ENCODE results near the gene TEN1. TPM values are rescaled to one million over a fixed set of nuclear protein-coding genes. Genes with fewer than 3 reads are reported as not detected.
A peak's percentile ranks its signal among the peaks of the same experiment; 100 is the strongest.

TEN1 gene
- total and polyA plus RNA-seq, 2 of the 13 experiments (the other 11 are each of a cell fraction or from before 2014, with no cell fraction given) = 18.0 to 21.3 TPM

DNA sequence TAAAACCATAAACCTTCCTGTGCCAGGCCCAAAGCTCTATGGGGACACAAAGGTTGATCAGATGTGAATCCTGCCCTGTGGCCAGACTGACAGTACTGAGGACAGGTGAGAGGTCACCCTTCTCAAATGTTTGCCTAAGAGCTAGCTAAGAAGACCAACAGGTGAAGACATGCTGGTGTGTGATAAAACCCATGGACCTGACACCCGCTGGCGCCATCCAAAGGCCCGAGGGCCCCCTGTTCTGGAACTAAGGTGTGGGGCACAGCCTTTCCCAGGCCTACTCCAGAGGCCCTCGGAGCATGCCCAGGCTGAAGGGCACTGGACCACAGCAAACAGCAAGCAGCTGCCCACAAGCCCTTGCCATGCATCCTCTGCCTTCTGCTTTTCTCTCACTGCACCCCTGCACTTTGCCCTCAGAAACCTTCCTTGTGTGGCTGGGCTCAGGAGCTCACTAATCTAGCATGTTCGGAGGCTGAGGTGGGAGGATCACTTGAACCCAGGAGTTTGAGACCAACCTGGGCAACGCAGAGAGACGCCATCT is 16.4 kb downstream of the TEN1 start (continued):
- TF ChIP-seq, protein P1, sequence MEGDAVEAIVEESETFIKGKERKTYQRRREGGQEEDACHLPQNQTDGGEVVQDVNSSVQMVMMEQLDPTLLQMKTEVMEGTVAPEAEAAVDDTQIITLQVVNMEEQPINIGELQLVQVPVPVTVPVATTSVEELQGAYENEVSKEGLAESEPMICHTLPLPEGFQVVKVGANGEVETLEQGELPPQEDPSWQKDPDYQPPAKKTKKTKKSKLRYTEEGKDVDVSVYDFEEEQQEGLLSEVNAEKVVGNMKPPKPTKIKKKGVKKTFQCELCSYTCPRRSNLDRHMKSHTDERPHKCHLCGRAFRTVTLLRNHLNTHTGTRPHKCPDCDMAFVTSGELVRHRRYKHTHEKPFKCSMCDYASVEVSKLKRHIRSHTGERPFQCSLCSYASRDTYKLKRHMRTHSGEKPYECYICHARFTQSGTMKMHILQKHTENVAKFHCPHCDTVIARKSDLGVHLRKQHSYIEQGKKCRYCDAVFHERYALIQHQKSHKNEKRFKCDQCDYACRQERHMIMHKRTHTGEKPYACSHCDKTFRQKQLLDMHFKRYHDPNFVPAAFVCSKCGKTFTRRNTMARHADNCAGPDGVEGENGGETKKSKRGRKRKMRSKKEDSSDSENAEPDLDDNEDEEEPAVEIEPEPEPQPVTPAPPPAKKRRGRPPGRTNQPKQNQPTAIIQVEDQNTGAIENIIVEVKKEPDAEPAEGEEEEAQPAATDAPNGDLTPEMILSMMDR (CRISPR knock-in tag; IDR thresholded peaks at IDR 0.05) = 0 out of 2 replicates have a peak, but pooled peaks have one; percentile 27
- TF ChIP-seq CBX5 (CRISPR knock-in tag; IDR thresholded peaks at IDR 0.05; ENCODE audit: borderline replicate concordance) = 0 out of 2 replicates have a peak, but pooled peaks have one; percentile 14
- TF ChIP-seq ZBTB42 (CRISPR knock-in tag; IDR thresholded peaks at IDR 0.05) = peak; percentile 59; the same call in 1 of the 2 replicates
- no peak for TF ChIP-seq THYN1 (CRISPR knock-in tag; IDR thresholded peaks at IDR 0.05; ENCODE audit: borderline replicate concordance, low read depth)
- TF ChIP-seq, protein P2, sequence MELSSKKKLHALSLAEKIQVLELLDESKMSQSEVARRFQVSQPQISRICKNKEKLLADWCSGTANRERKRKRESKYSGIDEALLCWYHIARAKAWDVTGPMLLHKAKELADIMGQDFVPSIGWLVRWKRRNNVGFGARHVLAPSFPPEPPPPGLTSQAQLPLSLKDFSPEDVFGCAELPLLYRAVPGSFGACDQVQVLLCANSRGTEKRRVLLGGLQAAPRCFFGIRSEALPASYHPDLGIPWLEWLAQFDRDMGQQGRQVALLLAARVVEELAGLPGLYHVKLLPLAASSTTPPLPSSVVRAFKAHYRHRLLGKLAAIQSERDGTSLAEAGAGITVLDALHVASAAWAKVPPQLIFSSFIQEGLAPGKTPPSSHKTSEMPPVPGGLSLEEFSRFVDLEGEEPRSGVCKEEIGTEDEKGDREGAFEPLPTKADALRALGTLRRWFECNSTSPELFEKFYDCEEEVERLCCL (CRISPR knock-in tag; IDR thresholded peaks at IDR 0.05; ENCODE audit: borderline replicate concordance) = no peak
- TF ChIP-seq GFI1 (CRISPR knock-in tag; IDR thresholded peaks at IDR 0.05; ENCODE audit: borderline replicate concordance) = no peak
- no peak; the same call in 1 of the 2 replicates for TF ChIP-seq NR2C2 (CRISPR knock-in tag; IDR thresholded peaks at IDR 0.05; ENCODE audit: borderline replicate concordance)
- TF ChIP-seq LCORL (IDR thresholded peaks at IDR 0.05) = no peak
- no peak for TF ChIP-seq LCORL (CRISPR knock-in tag; IDR thresholded peaks at IDR 0.05)
- no peak for TF ChIP-seq SOX6 (IDR thresholded peaks at IDR 0.05)
- TF ChIP-seq SOX6 (CRISPR knock-in tag; IDR thresholded peaks at IDR 0.05) = no peak
- no peak for TF ChIP-seq SOX13 (IDR thresholded peaks at IDR 0.05)
- TF ChIP-seq SOX13 (CRISPR knock-in tag; conservative IDR thresholded peaks at IDR 0.05 in 1 of 2, IDR thresholded peaks at IDR 0.05 in 1 of 2) = 0 out of 4 replicates have a peak, but pooled peaks of 1 of the 2 experiments have one; percentile 34
- TF ChIP-seq MEIS2 (CRISPR knock-in tag; IDR thresholded peaks at IDR 0.05) = no peak; the same call in 1 of the 2 replicates
- TF ChIP-seq, protein P3, sequence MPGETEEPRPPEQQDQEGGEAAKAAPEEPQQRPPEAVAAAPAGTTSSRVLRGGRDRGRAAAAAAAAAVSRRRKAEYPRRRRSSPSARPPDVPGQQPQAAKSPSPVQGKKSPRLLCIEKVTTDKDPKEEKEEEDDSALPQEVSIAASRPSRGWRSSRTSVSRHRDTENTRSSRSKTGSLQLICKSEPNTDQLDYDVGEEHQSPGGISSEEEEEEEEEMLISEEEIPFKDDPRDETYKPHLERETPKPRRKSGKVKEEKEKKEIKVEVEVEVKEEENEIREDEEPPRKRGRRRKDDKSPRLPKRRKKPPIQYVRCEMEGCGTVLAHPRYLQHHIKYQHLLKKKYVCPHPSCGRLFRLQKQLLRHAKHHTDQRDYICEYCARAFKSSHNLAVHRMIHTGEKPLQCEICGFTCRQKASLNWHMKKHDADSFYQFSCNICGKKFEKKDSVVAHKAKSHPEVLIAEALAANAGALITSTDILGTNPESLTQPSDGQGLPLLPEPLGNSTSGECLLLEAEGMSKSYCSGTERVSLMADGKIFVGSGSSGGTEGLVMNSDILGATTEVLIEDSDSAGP (CRISPR knock-in tag; IDR thresholded peaks at IDR 0.05; ENCODE audit: borderline replicate concordance) = peak; percentile 45; the same call in 1 of the 2 replicates
- TF ChIP-seq CAMTA2 (CRISPR knock-in tag; IDR thresholded peaks at IDR 0.05; ENCODE audit: borderline replicate concordance) = no peak
- TF ChIP-seq ZNF782 (CRISPR knock-in tag; IDR thresholded peaks at IDR 0.05; ENCODE audit: borderline replicate concordance) = 0 out of 2 replicates have a peak, but pooled peaks have one; percentile 40
- peak; percentile 80 for TF ChIP-seq ZSCAN25 (CRISPR knock-in tag; IDR thresholded peaks at IDR 0.05)
- TF ChIP-seq HOXA3 (CRISPR knock-in tag; IDR thresholded peaks at IDR 0.05) = peak; percentile 31; the same call in 1 of the 2 replicates
- TF ChIP-seq, protein P4, sequence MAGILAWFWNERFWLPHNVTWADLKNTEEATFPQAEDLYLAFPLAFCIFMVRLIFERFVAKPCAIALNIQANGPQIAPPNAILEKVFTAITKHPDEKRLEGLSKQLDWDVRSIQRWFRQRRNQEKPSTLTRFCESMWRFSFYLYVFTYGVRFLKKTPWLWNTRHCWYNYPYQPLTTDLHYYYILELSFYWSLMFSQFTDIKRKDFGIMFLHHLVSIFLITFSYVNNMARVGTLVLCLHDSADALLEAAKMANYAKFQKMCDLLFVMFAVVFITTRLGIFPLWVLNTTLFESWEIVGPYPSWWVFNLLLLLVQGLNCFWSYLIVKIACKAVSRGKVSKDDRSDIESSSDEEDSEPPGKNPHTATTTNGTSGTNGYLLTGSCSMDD (CRISPR knock-in tag; IDR thresholded peaks at IDR 0.05) = no peak
- no peak for TF ChIP-seq RAD21 (CRISPR knock-in tag; IDR thresholded peaks at IDR 0.05)
- no peak for TF ChIP-seq CC2D1A (CRISPR knock-in tag; IDR thresholded peaks at IDR 0.05)
- 0 out of 2 replicates have a peak, but pooled peaks have one; percentile 25 for TF ChIP-seq ZNF205 (CRISPR knock-in tag; IDR thresholded peaks at IDR 0.05)
- TF ChIP-seq HDAC2 (CRISPR knock-in tag; IDR thresholded peaks at IDR 0.05) = 0 out of 2 replicates have a peak, but pooled peaks have one; percentile 28
- peak; percentile 52; the same call in 1 of the 2 replicates for TF ChIP-seq RARA (CRISPR knock-in tag; IDR thresholded peaks at IDR 0.05)
- no peak for TF ChIP-seq ZMYM2 (CRISPR knock-in tag; IDR thresholded peaks at IDR 0.05)

All from HepG2 (cell line).